OCI-LY7 (cell line): Measurements from ENCODE around the gene B3GALT6.
"Not testable (repeated sequence)": the region's sequence is repeated elsewhere in the genome, so short reads cannot be mapped to it uniquely, and the experiment has no call there.

Experiments
- CTCF ChIP-seq: fragments of 200-600 bp; sonication (generic); conservative IDR thresholded peaks from 2 replicates; pipeline ENCODE4 v1.5.1; 2014; ENCODE audit warnings: mild to moderate bottlenecking, antibody characterized with exemption, low read length, moderate library complexity, mixed read lengths
- EZH2phosphoT487 ChIP-seq: fragments of 200-600 bp; sonication (generic); IDR thresholded peaks from 2 replicates; pipeline ENCODE4 v1.6.1; 2018; ENCODE audit warnings: low read depth, borderline replicate concordance, mild to moderate bottlenecking, mixed run types, antibody characterized with exemption, low read length, moderate library complexity, mixed read lengths

- TF ChIP-seq CTCF, EZH2phosphoT487: not testable (repeated sequence)
Observed at GRCh38 chr1:1195726-1196125, 36.3 kb upstream of the B3GALT6 start.
